GM23338 (cell line): Measurements from ENCODE around the gene HNRNPL. TPM values are rescaled to one million over a fixed set of nuclear protein-coding genes. Genes with fewer than 3 reads are reported as not detected.
A peak's percentile ranks its signal among the peaks of the same experiment; 100 is the strongest.

Source experiments
- ATAC-seq: fragments of 200-7000 bp; cut with Tn5 transposase; 3 replicates; pipeline ENCODE4 v1.9.1; 2020
- DNase-seq: peaks from one replicate; pipeline ENCODE4 v3.0.0-alpha.2; 2015; ENCODE audit warnings: low spot score
- H2AFZ ChIP-seq: fragments of 200-600 bp; sonication (generic); 2 replicates; pipeline ENCODE4 v1.8.0; 2016; ENCODE audit warnings: antibody characterized with exemption, mild to moderate bottlenecking, moderate library complexity
- H3F3A ChIP-seq: fragments of 200-600 bp; sonication (generic); replicated peaks from 2 replicates; pipeline ENCODE4 v1.8.0; 2017; ENCODE audit warnings: antibody characterized with exemption, mixed run types, low read depth
- H3K27ac ChIP-seq: fragments of 200-600 bp; sonication (generic); 2 replicates; pipeline ENCODE4 v1.6.1; 2016; ENCODE audit warnings: low read depth
- H3K27me3 ChIP-seq: fragments of 200-600 bp; sonication (generic); 2 replicates; pipeline ENCODE4 v1.8.0; 2016; ENCODE audit warnings: mild to moderate bottlenecking, mixed run types, moderate library complexity; ENCODE audit not compliant: insufficient read depth
- H3K36me3 ChIP-seq: fragments of 200-600 bp; sonication (generic); 2 replicates; pipeline ENCODE4 v1.8.0; 2016; ENCODE audit warnings: mild to moderate bottlenecking; ENCODE audit not compliant: insufficient read depth
- H3K4me1 ChIP-seq: fragments of 200-600 bp; sonication (generic); 2 replicates; pipeline ENCODE4 v1.8.0; 2016; ENCODE audit warnings: mild to moderate bottlenecking, moderate library complexity; ENCODE audit not compliant: insufficient read depth
- H3K4me2 ChIP-seq: fragments of 200-600 bp; sonication (generic); 2 replicates; pipeline ENCODE4 v1.7.1; 2017; ENCODE audit warnings: mixed run types
- H3K4me3 ChIP-seq: fragments of 200-600 bp; sonication (generic); 2 replicates; pipeline ENCODE4 v1.6.1; 2016; ENCODE audit warnings: mixed run types
- H3K79me2 ChIP-seq: fragments of 200-600 bp; sonication (generic); replicated peaks from 2 replicates; pipeline ENCODE4 v1.8.0; 2017; ENCODE audit warnings: mild to moderate bottlenecking; ENCODE audit not compliant: insufficient read depth
- H3K9me2 ChIP-seq: fragments of 200-600 bp; sonication (generic); 2 replicates; pipeline ENCODE4 v1.8.0; 2017; ENCODE audit not compliant: insufficient read depth
- H4K20me1 ChIP-seq: fragments of 200-600 bp; sonication (generic); replicated peaks from 2 replicates; pipeline ENCODE4 v1.8.0; 2017; ENCODE audit warnings: mild to moderate bottlenecking; ENCODE audit not compliant: insufficient read depth
- H3K27ac Mint-ChIP-seq: 2 replicates; pipeline ENCODE4 v1.8.0; 2020; ENCODE audit warnings: inconsistent platforms, mild to moderate bottlenecking, moderate library complexity, mixed read lengths
- H3K27me3 Mint-ChIP-seq: 3 replicates; pipeline ENCODE4 v1.8.0; 2022; ENCODE audit warnings: low read depth, mild to moderate bottlenecking, moderate library complexity, mixed read lengths, inconsistent platforms; ENCODE audit not compliant: insufficient read depth, poor library complexity
- H3K36me3 Mint-ChIP-seq: 3 replicates; pipeline ENCODE4 v1.8.0; 2021; ENCODE audit warnings: low read depth, mild to moderate bottlenecking, inconsistent platforms, moderate library complexity, mixed read lengths
- H3K4me1 Mint-ChIP-seq: 3 replicates; pipeline ENCODE4 v1.8.0; 2020; ENCODE audit warnings: mild to moderate bottlenecking, inconsistent platforms, mixed read lengths
- H3K4me3 Mint-ChIP-seq: 3 replicates; pipeline ENCODE4 v1.8.0; 2021; ENCODE audit warnings: moderate library complexity, mild to moderate bottlenecking, inconsistent platforms, mixed read lengths
- H3K9me3 Mint-ChIP-seq: 3 replicates; pipeline ENCODE4 v1.8.0; 2020; ENCODE audit warnings: moderate library complexity, mild to moderate bottlenecking, inconsistent platforms, mixed read lengths
- CREB1 ChIP-seq: fragments of 250-450 bp; sonication (Bioruptor Pico); IDR thresholded peaks from 2 replicates; pipeline ENCODE4 v1.5.0; 2020; ENCODE audit warnings: low read depth, mild to moderate bottlenecking, moderate library complexity
- EZH2 ChIP-seq: fragments of 200-600 bp; sonication (generic); IDR thresholded peaks from one replicate; pipeline ENCODE4 v1.8.0; 2017; ENCODE audit warnings: antibody characterized with exemption, mild to moderate bottlenecking, low read depth; ENCODE audit not compliant: unreplicated experiment
- EZH2phosphoT487 ChIP-seq: fragments of 200-600 bp; sonication (generic); IDR thresholded peaks from one replicate; pipeline ENCODE4 v1.8.1; 2018; ENCODE audit warnings: antibody characterized with exemption; ENCODE audit not compliant: unreplicated experiment
- JUNB ChIP-seq: IDR thresholded peaks from one replicate; pipeline ENCODE4 v1.6.1; 2016; ENCODE audit warnings: antibody characterized with exemption; ENCODE audit not compliant: unreplicated experiment
- NANOG ChIP-seq: IDR thresholded peaks from 2 replicates; pipeline ENCODE4 v1.6.1; 2016; ENCODE audit warnings: antibody characterized with exemption, borderline replicate concordance
- POLR2AphosphoS5 ChIP-seq: IDR thresholded peaks from 2 replicates; pipeline ENCODE4 v1.6.1; 2016; ENCODE audit warnings: antibody characterized with exemption, low read depth
- ZNF114 ChIP-seq: fragments of 250-450 bp; sonication (Bioruptor Pico); IDR thresholded peaks from 2 replicates; pipeline ENCODE4 v1.5.0; 2020; ENCODE audit warnings: mild to moderate bottlenecking, moderate library complexity
- polyA plus RNA-seq: library from polyadenylated mRNA; unstranded; fragments of >200 nt; fragmentation: Nextera tagmentation; extraction: Ambion mirVana; gene quantifications from 2 replicates; pipeline ENCODE4 v1.2.1, GENCODE V29; 2016
- total RNA-seq: library from RNA; depleted of rRNA; stranded (reverse); fragments of >200 nt; shearing (Covaris generic); gene quantifications from 2 replicates; pipeline ENCODE4 v1.2.3, GENCODE V29; 2014
- TF ChIP-seq, protein P1 (sequence below), 2 experiments: fragments of 200-600 bp in 1 of 2; sonication (generic) in 1 of 2; conservative IDR thresholded peaks; 2 replicates each; pipeline versions ENCODE4 v1.5.1 to v1.6.1; 2016 to 2017; ENCODE audit warnings: antibody characterized with exemption in 2 of 2, low read depth in 2 of 2, mild to moderate bottlenecking in 2 of 2, moderate library complexity in 1 of 2
- TF ChIP-seq, protein P2 (sequence below): IDR thresholded peaks from one replicate; pipeline ENCODE4 v1.6.1; 2018; ENCODE audit warnings: antibody characterized with exemption; ENCODE audit not compliant: unreplicated experiment

HNRNPL gene
- total and polyA plus RNA-seq, 2 experiments from 2014 or later, result 580 to 664 TPM

DNA sequence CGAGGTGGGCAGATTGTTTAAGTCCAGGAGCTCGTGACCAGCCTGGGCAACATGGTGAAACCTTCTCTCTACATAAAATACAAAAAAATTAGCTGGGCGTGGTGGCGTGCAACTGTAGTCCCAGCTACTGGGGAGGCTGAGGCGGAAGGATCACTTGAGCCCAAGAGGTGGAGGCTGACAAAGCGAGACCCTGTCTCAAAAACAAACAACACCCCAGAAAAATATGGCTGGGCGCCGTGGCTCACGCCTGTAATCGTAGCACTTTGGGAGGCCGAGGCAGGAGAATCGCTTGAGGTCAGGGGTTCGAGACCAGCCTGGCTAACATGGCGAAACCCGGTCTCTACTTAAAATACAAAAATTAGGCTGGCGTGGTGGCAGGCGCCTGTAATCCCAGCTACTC is 3.4 kb upstream of the HNRNPL start:
- no peak for ATAC-seq
- H3K27ac ChIP-seq, result peak overlapping the region; percentile 93
- peaks cover 25% of the 10 kb centered on the region for H3K9me3 Mint-ChIP-seq

DNA sequence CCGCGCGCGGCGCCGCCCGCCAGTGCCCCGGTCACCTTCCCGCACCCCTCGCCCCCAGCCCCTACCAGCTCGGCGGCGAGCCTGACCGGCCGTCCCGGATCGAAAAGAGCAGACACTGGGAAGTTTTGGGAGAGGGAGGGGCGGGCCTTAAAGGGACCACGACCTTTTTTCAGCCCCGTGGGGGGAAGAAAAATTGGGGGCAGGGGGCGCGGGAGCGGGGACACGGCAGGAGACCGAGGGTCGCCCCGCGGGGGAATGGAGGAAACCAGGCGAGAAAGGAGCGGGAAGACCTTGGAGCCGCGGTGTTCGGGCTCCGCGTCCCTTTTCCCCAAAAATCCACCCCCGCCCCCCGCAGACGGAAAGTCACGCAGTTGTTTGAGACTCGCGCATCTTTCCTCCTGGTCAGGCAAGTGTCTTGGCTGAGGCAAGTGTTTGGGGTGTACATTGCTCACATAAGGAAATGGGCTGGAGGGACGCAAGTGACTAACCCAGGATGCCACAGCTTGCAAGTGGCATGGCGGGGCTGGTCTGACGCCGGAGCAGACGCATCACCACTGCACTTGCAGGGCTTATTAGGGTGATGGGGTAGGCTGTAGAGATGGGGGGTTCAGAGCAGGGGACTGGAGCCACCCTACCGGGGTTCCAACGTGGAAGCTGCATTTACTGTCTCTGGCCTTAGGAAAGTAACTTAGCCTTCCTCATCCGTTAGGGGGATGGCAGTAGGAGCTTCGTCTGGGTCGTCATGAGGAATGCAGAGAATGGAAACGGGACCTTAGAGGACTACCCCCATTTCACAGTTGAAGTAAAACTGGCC is 2.7 kb upstream of the HNRNPL start:
- H3K4me1 ChIP-seq, result peaks cover 11% of the 10 kb centered on the region; the same call in 1 of the 2 replicates
- no peaks in the 10 kb centered on the region for H3K27me3 ChIP-seq
- no peak for TF ChIP-seq ZNF114 (CRISPR knock-in tag)
- TF ChIP-seq, protein P1, sequence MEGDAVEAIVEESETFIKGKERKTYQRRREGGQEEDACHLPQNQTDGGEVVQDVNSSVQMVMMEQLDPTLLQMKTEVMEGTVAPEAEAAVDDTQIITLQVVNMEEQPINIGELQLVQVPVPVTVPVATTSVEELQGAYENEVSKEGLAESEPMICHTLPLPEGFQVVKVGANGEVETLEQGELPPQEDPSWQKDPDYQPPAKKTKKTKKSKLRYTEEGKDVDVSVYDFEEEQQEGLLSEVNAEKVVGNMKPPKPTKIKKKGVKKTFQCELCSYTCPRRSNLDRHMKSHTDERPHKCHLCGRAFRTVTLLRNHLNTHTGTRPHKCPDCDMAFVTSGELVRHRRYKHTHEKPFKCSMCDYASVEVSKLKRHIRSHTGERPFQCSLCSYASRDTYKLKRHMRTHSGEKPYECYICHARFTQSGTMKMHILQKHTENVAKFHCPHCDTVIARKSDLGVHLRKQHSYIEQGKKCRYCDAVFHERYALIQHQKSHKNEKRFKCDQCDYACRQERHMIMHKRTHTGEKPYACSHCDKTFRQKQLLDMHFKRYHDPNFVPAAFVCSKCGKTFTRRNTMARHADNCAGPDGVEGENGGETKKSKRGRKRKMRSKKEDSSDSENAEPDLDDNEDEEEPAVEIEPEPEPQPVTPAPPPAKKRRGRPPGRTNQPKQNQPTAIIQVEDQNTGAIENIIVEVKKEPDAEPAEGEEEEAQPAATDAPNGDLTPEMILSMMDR (conservative IDR thresholded peaks at IDR 0.05; ENCODE audit: low read depth in 2 of 2), result no peak
- peak; percentile 20; the same call in 1 of the 2 replicates for TF ChIP-seq CREB1 (CRISPR knock-in tag)
- TF ChIP-seq POLR2AphosphoS5, result peak; percentile 13; the same call in 1 of the 2 replicates
- no peaks in the 10 kb centered on the region for H3K9me2 ChIP-seq
- DNase-seq (peak; percentile 78), ATAC-seq (no peak)
- Mint-ChIP-seq H3K4me3 (peak overlapping the region; percentile 89), H3K27me3 (peaks cover 33% of the 10 kb centered on the region), H3K36me3 (peaks cover 29% of the 10 kb centered on the region), H3K4me1 (peaks cover 21% of the 10 kb centered on the region), H3K27ac (peak overlapping the region; percentile 80), H3K9me3 (peaks cover 23% of the 10 kb centered on the region)
- peak overlapping the region; percentile 54 for H3K4me3 ChIP-seq
- H3F3A ChIP-seq, result peaks cover 23% of the 10 kb centered on the region
- peaks cover 18% of the 10 kb centered on the region for H3K79me2 ChIP-seq
- H3K36me3 ChIP-seq, result peaks cover 6% of the 10 kb centered on the region
- H2AFZ ChIP-seq, result peak overlapping the region; percentile 92
- H3K4me2 ChIP-seq, result peak overlapping the region; percentile 96
- peak overlapping the region; percentile 93 for H3K27ac ChIP-seq
- H4K20me1 ChIP-seq, result peaks cover 12% of the 10 kb centered on the region

More for the DNA sequence above, 3.4 kb upstream of the HNRNPL start:
- TF ChIP-seq EZH2, result no peak
- TF ChIP-seq, protein P1 (conservative IDR thresholded peaks at IDR 0.05; ENCODE audit: low read depth in 2 of 2), result no peak
- no peak for TF ChIP-seq CREB1 (CRISPR knock-in tag)
- TF ChIP-seq, protein P2, sequence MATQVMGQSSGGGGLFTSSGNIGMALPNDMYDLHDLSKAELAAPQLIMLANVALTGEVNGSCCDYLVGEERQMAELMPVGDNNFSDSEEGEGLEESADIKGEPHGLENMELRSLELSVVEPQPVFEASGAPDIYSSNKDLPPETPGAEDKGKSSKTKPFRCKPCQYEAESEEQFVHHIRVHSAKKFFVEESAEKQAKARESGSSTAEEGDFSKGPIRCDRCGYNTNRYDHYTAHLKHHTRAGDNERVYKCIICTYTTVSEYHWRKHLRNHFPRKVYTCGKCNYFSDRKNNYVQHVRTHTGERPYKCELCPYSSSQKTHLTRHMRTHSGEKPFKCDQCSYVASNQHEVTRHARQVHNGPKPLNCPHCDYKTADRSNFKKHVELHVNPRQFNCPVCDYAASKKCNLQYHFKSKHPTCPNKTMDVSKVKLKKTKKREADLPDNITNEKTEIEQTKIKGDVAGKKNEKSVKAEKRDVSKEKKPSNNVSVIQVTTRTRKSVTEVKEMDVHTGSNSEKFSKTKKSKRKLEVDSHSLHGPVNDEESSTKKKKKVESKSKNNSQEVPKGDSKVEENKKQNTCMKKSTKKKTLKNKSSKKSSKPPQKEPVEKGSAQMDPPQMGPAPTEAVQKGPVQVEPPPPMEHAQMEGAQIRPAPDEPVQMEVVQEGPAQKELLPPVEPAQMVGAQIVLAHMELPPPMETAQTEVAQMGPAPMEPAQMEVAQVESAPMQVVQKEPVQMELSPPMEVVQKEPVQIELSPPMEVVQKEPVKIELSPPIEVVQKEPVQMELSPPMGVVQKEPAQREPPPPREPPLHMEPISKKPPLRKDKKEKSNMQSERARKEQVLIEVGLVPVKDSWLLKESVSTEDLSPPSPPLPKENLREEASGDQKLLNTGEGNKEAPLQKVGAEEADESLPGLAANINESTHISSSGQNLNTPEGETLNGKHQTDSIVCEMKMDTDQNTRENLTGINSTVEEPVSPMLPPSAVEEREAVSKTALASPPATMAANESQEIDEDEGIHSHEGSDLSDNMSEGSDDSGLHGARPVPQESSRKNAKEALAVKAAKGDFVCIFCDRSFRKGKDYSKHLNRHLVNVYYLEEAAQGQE, result no peak
- TF ChIP-seq ZNF114 (CRISPR knock-in tag), result no peak
- TF ChIP-seq NANOG, result no peak
- no peak for TF ChIP-seq JUNB
- no peak for TF ChIP-seq EZH2phosphoT487
- Histone ChIP-seq H3K4me3 (peak overlapping the region; percentile 54), H4K20me1 (peaks cover 5% of the 10 kb centered on the region), H3K79me2 (peaks cover 11% of the 10 kb centered on the region), H3K9me2 (no peaks in the 10 kb centered on the region), H3K4me2 (peak overlapping the region; percentile 96), H2AFZ (peak overlapping the region; percentile 92; the same call in 1 of the 2 replicates), H3K36me3 (no peaks in the 10 kb centered on the region), H3K4me1 (peaks cover 5% of the 10 kb centered on the region; the same call in 1 of the 2 replicates), H3F3A (peaks cover 18% of the 10 kb centered on the region), H3K27me3 (no peaks in the 10 kb centered on the region)
- DNase-seq, result no peak
- H3K27ac Mint-ChIP-seq, result peak overlapping the region; percentile 80
- H3K36me3 Mint-ChIP-seq, result peaks cover 22% of the 10 kb centered on the region
- peaks cover 27% of the 10 kb centered on the region for H3K27me3 Mint-ChIP-seq
- H3K4me1 Mint-ChIP-seq, result peaks cover 13% of the 10 kb centered on the region
- H3K4me3 Mint-ChIP-seq, result peak overlapping the region; percentile 89
